ENCODE measurements around the gene RASGRP2.

RASGRP2 gene

DNA sequence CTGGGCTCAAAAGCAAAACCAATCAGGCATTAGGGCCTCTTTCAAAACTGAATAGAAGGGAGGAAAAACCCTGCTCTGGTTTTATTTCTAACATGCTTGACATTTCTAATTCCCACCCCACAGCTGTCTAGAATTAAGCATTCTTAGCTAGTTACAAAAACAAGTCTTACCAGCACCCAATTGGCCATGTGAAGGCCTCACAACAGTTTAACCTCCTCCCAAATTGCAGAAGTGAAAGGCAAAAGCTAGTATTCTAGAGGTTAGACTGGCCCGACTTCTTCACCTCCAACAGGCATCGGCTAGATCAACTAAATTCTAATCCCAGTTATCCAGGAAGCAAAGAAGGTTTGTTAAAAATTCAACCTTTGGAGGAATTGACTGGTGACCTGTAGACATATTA, 27.9 kb upstream of the RASGRP2 start:
- no peak for DNase-seq (ENCODE audit: low read depth in 2 of 2, low spot score in 1 of 2)

GRCh38 chr11:64770120-64770519, 26.2 kb upstream of the RASGRP2 start:
- DNase-seq (ENCODE audit: low read depth in 2 of 2, low spot score in 1 of 2) = no peak

DNA sequence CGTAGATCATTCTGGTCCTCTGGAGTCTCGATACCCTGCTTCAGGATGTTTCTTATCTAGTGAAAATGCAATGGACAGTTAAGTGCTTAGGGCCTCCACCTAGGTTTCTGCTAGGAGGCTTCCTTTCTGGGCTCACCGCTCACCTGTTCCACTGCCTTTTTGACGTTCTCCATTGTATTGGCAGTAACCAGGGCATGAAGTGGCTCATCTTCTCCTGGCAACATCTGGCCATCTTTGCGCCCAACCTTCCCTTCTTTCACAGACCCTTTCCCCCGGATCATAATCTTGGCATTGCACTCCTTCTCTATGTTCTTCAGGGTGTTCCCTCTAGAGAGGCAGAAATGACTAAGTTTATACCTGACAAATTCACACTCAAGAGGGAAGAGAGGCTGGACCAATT, 25.3 kb upstream of the RASGRP2 start:
- DNase-seq (ENCODE audit: low read depth in 2 of 2, low spot score in 1 of 2) = no peak

DNA sequence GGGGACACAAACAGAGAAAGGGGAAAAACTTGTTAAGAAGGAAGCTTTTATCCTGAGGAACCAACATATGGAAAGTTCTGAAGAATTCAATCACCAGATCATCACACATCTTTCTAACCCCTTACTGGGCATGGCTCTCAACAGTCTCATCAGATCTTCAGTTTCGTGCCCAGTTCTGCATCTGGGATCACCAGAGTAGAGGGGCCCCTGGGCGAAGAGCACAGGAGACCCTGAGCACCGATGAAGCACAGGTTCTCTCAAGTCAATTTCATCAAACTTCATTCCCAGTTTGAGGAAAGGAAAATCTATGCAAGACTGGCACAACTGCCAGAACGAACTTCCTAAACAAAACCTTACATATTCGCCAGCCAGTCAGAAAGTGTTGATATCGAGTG, 24.4 kb upstream of the RASGRP2 start:
- DNase-seq (ENCODE audit: low read depth in 2 of 2, low spot score in 1 of 2) = no peak

GRCh38 chr11:64767344-64768299, 23.7 kb upstream of the RASGRP2 start:
- peak; percentile 66 to 89 for DNase-seq (ENCODE audit: low read depth in 2 of 2, low spot score in 1 of 2)

DNA sequence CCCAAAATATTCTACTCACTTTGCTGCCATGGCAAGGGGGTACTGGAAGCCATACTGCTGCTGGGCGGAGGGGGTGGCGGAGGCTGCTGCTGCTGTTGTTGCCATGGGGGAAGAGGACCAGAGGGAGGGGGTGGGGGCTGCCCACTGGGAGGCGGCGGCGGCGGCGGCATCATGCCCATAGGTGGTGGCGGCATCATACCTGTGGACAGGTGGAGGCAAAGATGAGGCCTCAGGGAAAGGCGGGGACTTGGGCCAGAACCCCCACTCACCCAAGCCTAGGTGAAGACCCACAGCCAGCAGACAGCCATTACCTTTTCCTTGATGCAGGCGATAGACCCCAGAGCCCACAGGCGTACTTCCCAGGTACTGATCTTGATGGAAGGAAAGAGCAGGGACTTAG, 22.9 kb upstream of the RASGRP2 start:
- DNase-seq (ENCODE audit: low read depth in 2 of 2, low spot score in 1 of 2) = no peak

- no peak for DNase-seq (ENCODE audit: low read depth in 2 of 2, low spot score in 1 of 2)
These were observed 22.1 kb upstream of the RASGRP2 start for GRCh38 chr11:64765851-64766665.

DNA sequence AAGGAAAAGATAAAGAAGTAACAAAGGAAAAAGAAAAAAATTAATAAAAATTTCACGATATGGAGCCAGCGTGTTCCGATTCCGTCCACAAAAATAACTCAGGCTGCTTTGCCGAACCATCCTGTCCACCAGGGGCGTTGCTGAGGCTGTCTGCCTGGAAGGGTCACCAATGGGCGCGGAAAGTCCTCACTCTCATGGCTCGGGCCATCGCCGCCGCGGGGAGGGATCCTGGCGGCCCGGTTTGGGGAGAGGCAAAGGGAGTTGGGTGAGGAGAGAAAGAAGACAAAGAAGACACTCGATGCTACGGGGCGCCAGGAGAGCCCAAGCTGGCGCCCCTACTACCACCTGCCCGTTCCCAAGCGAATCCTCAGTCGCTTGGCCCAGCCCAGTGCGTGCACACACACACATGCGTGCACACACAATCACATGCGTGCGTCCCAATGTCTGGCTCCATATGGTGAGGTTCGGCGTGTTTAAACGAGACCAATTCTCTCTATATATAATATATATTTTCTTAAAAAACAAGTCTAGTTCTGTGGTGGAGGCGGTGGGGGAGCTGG, 21.4 kb upstream of the RASGRP2 start:
- DNase-seq (ENCODE audit: low read depth in 2 of 2, low spot score in 1 of 2) = no peak

- DNase-seq (ENCODE audit: low read depth in 2 of 2, low spot score in 1 of 2) = no peak
These were observed 20.8 kb upstream of the RASGRP2 start for GRCh38 chr11:64764753-64765152.

- peak in 1 of 2 donors; percentile 36 for DNase-seq (ENCODE audit: low read depth in 2 of 2, low spot score in 1 of 2)
These were observed 20.2 kb upstream of the RASGRP2 start for GRCh38 chr11:64764040-64764611.

GRCh38 chr11:64763526-64764039, 19.6 kb upstream of the RASGRP2 start:
- DNase-seq (ENCODE audit: low read depth in 2 of 2, low spot score in 1 of 2) = no peak

DNA sequence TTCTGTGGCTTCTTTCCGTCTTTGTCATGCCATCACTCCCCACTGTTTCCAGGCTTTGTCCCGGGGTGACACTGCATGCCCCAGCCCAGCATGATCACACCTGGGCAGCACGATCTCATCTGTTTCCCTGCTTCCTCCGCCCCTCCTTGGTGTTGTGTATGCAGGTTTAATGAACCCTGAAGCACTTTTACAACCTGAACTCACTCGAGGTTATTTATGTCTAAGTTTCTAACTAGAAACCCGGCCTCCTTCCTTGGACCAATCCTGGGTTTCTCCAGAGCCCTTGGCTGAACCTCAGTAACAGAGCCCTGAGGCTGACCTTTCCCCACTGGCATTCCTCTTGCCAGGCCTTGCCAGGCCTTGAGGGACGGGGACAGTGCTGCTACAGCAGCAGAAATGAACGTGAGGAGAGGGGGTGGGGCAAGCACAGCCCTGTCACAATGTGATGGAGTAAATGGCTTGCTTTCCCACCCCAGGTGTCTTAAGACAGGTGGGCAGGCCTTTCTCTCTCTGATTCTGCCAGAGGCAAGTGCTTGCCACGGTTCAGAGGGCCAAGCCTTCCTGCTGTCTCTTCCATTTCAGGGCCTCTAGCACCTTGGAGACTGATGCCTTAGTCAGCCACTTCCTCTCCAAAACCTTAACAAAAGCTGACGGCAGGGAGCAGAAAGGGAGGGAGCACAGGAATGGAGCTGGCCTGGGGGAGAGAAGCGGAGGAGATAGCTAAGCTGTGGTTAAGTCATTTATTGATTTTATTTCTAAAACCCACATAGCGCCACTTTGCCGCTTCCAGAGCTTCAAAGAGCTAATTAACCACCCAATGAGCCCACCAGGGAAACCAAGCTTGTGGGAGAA, 19.0 kb upstream of the RASGRP2 start:
- no peak for DNase-seq (ENCODE audit: low read depth in 2 of 2, low spot score in 1 of 2)

DNA sequence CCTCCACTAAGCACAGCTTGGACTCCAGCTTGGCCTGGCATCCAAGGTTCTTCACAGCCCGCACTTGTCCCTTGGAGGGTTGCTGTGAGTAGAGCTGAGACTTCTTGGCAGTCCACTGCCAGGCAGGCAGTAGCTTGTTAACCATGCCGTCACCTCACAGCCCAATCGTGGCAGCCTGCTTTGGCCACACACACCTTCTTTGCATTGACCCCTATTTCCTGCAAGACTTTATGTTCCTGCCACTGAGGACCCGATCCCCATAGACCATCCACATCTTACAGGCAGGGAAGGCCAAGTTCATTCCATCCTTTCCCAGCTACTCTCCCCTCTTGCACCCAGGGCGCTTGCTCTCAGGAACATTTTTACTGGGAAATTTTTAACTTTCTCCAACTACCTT, 18.3 kb upstream of the RASGRP2 start:
- no peak for DNase-seq (ENCODE audit: low read depth in 2 of 2, low spot score in 1 of 2)

DNA sequence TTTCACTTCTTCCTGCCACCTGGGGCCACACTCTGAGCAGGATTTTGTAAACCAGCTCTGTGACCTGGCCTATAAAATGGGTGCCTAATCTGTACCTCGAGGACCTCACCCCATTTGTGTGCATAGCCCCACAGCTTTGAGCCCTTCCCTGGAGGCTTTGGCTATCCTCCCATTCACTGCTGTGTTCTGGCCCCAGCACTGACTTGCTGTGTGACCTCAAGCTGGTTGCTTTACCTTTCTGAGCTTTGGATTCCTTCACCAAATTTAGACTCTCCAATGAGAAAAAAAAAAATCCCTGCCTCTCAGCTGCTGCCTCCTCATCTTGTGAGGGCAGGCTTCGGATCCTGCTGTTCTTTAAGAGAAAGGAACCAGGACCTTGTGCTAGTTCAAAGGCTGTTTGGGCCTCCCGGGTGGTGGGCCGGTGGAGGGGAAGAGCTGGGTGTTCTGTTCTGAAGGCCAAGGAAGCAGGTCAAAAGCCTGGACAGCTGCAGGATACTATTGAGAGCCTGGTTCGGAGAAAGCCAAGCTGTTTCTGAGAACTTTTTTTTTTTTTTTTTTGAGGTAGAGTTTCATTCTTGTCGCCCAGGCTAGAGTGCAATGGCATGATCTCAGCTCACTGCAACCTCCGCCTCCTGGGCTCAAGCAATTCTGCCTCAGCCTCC, 16.9 kb upstream of the RASGRP2 start:
- no peak for DNase-seq (ENCODE audit: low read depth in 2 of 2, low spot score in 1 of 2)

GRCh38 chr11:64759722-64760719, 16.1 kb upstream of the RASGRP2 start, which contains the start of gene PYGM:
TSS of gene PYGM (minus strand) at chr11:64759974. CDS start at chr11:64759898, 76 bp downstream.
- no peak for DNase-seq (ENCODE audit: low read depth in 2 of 2, low spot score in 1 of 2)

GRCh38 chr11:64759131-64759721, 15.3 kb upstream of the RASGRP2 start:
- no peak for DNase-seq (ENCODE audit: low read depth in 2 of 2, low spot score in 1 of 2)

DNA sequence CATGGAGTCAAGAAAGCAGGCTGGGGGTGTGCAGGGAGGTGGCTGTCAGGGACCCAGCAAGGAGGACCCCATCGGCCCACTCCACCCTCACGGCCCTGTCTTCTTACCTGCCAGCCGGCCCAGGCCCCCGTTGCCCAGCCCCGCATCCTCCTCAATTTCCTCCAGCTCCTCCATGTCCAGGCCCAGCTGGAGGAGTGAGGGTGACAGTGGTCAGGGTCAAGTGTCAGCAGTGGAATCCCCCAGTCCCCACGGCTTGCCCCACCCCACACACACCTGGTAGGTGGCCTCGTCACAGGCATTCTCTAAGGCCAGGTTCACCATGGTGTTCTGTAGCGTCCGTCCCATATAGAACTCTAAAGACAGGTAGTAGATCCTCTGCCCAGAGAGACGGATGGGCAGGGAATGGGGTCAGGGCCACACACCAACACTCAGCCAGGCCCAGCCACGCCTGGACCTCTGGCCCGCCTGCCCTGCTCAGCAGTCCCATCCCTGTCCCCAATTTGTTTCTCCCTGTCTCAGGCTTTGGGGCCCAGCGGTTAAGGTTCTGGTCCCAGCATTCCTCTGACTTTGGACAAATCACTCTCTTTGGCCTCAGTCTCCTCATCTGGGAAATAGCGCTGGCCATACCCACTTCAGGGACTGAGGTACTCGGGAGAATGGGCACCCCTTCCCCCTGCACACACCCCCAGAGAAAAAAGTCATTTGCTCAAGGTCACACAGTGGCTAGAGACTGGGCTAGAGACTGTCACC, 14.6 kb upstream of the RASGRP2 start:
- DNase-seq (ENCODE audit: low read depth in 2 of 2, low spot score in 1 of 2) = no peak
